ENCODE measurements around the gene TMEM92. TPM values are rescaled to one million over a fixed set of nuclear protein-coding genes. Genes with fewer than 3 reads are reported as not detected.
"Not testable (repeated sequence)": the region's sequence is repeated elsewhere in the genome, so short reads cannot be mapped to it uniquely, and the experiment has no call there.

The TMEM92 gene
- total RNA-seq, 1 donor from 2014 or later, result 1.6 TPM

GRCh38 chr17:50283714-50284113, 9.4 kb downstream of the TMEM92 start:
- Mint-ChIP-seq H3K4me3 (ENCODE audit: low read depth) (peak overlapping the region; percentile 63), H3K27me3 (ENCODE audit: low read depth) (no peaks in the 10 kb centered on the region), H3K4me1 (ENCODE audit: low read depth) (peaks cover 45% of the 10 kb centered on the region), H3K27ac (peak overlapping the region; percentile 36), H3K9me3 (peaks cover 10% of the 10 kb centered on the region), H3K36me3 (ENCODE audit: low read depth) (peaks cover 39% of the 10 kb centered on the region)
- intact Hi-C loops (cut with micrococcal nuclease), result loop anchor here (2.0 kb wide), 1 partner anchor 13 kb away; no protein-coding TSS in a partner anchor
- DNase-seq (ENCODE audit: low spot score), result no peak

- Mint-ChIP-seq H3K27ac (peak overlapping the region; percentile 33), H3K9me3 (peaks cover 10% of the 10 kb centered on the region), H3K36me3 (ENCODE audit: low read depth) (peaks cover 34% of the 10 kb centered on the region), H3K27me3 (ENCODE audit: low read depth) (no peaks in the 10 kb centered on the region), H3K4me1 (ENCODE audit: low read depth) (peaks cover 57% of the 10 kb centered on the region), H3K4me3 (ENCODE audit: low read depth) (no peak overlapping the region)
- DNase-seq (ENCODE audit: low spot score), result no peak
- intact Hi-C loops (cut with micrococcal nuclease), result no loop called here
These were observed 11.7 kb downstream of the TMEM92 start for GRCh38 chr17:50285941-50286340.

GRCh38 chr17:50287302-50287701, 13.0 kb downstream of the TMEM92 start:
- intact Hi-C loops (cut with micrococcal nuclease); H3K9me3 Mint-ChIP-seq; DNase-seq (ENCODE audit: low spot score); H3K27me3 Mint-ChIP-seq (ENCODE audit: low read depth); H3K4me3 Mint-ChIP-seq (ENCODE audit: low read depth); H3K27ac Mint-ChIP-seq: not testable (repeated sequence)
- peaks cover 24% of the 10 kb centered on the region for H3K36me3 Mint-ChIP-seq (ENCODE audit: low read depth)
- H3K4me1 Mint-ChIP-seq (ENCODE audit: low read depth), result peaks cover 52% of the 10 kb centered on the region

GRCh38 chr17:50288306-50288705, 14.0 kb downstream of the TMEM92 start:
- DNase-seq (ENCODE audit: low spot score), result no peak
- Mint-ChIP-seq H3K4me1 (ENCODE audit: low read depth) (peaks cover 52% of the 10 kb centered on the region), H3K4me3 (ENCODE audit: low read depth) (peak overlapping the region; percentile 78), H3K27me3 (ENCODE audit: low read depth) (no peaks in the 10 kb centered on the region), H3K9me3 (peaks cover 1% of the 10 kb centered on the region), H3K36me3 (ENCODE audit: low read depth) (peaks cover 18% of the 10 kb centered on the region), H3K27ac (peak overlapping the region; percentile 92)
- intact Hi-C loops (cut with micrococcal nuclease), result no loop called here

- Mint-ChIP-seq H3K9me3 (no peaks in the 10 kb centered on the region), H3K27ac (peak overlapping the region; percentile 92), H3K4me3 (ENCODE audit: low read depth) (peak overlapping the region; percentile 78), H3K27me3 (ENCODE audit: low read depth) (no peaks in the 10 kb centered on the region), H3K36me3 (ENCODE audit: low read depth) (peaks cover 8% of the 10 kb centered on the region), H3K4me1 (ENCODE audit: low read depth) (peaks cover 45% of the 10 kb centered on the region)
- intact Hi-C loops (cut with micrococcal nuclease), result no loop called here
- no peak for DNase-seq (ENCODE audit: low spot score)
These were observed 15.0 kb downstream of the TMEM92 start for GRCh38 chr17:50289278-50289677.

- DNase-seq (ENCODE audit: low spot score), result no peak
- intact Hi-C loops (cut with micrococcal nuclease), result no loop called here
- Mint-ChIP-seq H3K27me3 (ENCODE audit: low read depth) (no peaks in the 10 kb centered on the region), H3K36me3 (ENCODE audit: low read depth) (peaks cover 6% of the 10 kb centered on the region), H3K9me3 (no peaks in the 10 kb centered on the region), H3K4me3 (ENCODE audit: low read depth) (peak overlapping the region; percentile 78), H3K4me1 (ENCODE audit: low read depth) (peaks cover 43% of the 10 kb centered on the region), H3K27ac (peak overlapping the region; percentile 92)
These were observed 15.9 kb downstream of the TMEM92 start for GRCh38 chr17:50289991-50290702.

GRCh38 chr17:50290933-50291332, 16.7 kb downstream of the TMEM92 start:
- no peak for DNase-seq (ENCODE audit: low spot score)
- Mint-ChIP-seq H3K27me3 (ENCODE audit: low read depth) (no peaks in the 10 kb centered on the region), H3K4me1 (ENCODE audit: low read depth) (peaks cover 43% of the 10 kb centered on the region), H3K27ac (peak overlapping the region; percentile 92), H3K4me3 (ENCODE audit: low read depth) (no peak overlapping the region), H3K36me3 (ENCODE audit: low read depth) (peaks cover 6% of the 10 kb centered on the region), H3K9me3 (no peaks in the 10 kb centered on the region)
- intact Hi-C loops (cut with micrococcal nuclease), result no loop called here

GRCh38 chr17:50292465-50292864, 18.2 kb downstream of the TMEM92 start:
- no peak for DNase-seq (ENCODE audit: low spot score)
- no peaks in the 10 kb centered on the region for H3K9me3 Mint-ChIP-seq
- H3K27ac Mint-ChIP-seq, result peak overlapping the region; percentile 62
- intact Hi-C loops (cut with micrococcal nuclease), result no loop called here
- H3K4me1 Mint-ChIP-seq (ENCODE audit: low read depth), result peaks cover 39% of the 10 kb centered on the region
- H3K27me3 Mint-ChIP-seq (ENCODE audit: low read depth), result no peaks in the 10 kb centered on the region
- H3K36me3 Mint-ChIP-seq (ENCODE audit: low read depth), result no peaks in the 10 kb centered on the region
- no peak overlapping the region for H3K4me3 Mint-ChIP-seq (ENCODE audit: low read depth)

GRCh38 chr17:50295021-50295420, 20.8 kb downstream of the TMEM92 start:
- Mint-ChIP-seq H3K27me3 (ENCODE audit: low read depth) (no peaks in the 10 kb centered on the region), H3K4me3 (ENCODE audit: low read depth) (no peak overlapping the region), H3K27ac (no peak overlapping the region), H3K36me3 (ENCODE audit: low read depth) (no peaks in the 10 kb centered on the region), H3K9me3 (no peaks in the 10 kb centered on the region), H3K4me1 (ENCODE audit: low read depth) (peaks cover 27% of the 10 kb centered on the region)
- intact Hi-C loops (cut with micrococcal nuclease), result loop anchor here (5.0 kb wide), 2 partner anchors 37 to 203 kb away; no protein-coding TSS in a partner anchor
- no peak for DNase-seq (ENCODE audit: low spot score)

- Mint-ChIP-seq H3K27ac (peak overlapping the region; percentile 86), H3K4me3 (ENCODE audit: low read depth) (no peak overlapping the region), H3K36me3 (ENCODE audit: low read depth) (no peaks in the 10 kb centered on the region), H3K4me1 (ENCODE audit: low read depth) (peaks cover 35% of the 10 kb centered on the region), H3K27me3 (ENCODE audit: low read depth) (no peaks in the 10 kb centered on the region), H3K9me3 (no peaks in the 10 kb centered on the region)
- intact Hi-C loops (cut with micrococcal nuclease), result loop anchor here (1.0 to 5.0 kb wide), 6 partner anchors 15 to 205 kb away; no protein-coding TSS in a partner anchor
- DNase-seq (ENCODE audit: low spot score), result peak; percentile 72
These were observed 23.2 kb downstream of the TMEM92 start for GRCh38 chr17:50297407-50297865.

- Mint-ChIP-seq H3K4me3 (ENCODE audit: low read depth) (no peak overlapping the region), H3K27ac (no peak overlapping the region), H3K36me3 (ENCODE audit: low read depth) (no peaks in the 10 kb centered on the region), H3K27me3 (ENCODE audit: low read depth) (no peaks in the 10 kb centered on the region), H3K9me3 (no peaks in the 10 kb centered on the region), H3K4me1 (ENCODE audit: low read depth) (peaks cover 35% of the 10 kb centered on the region)
- intact Hi-C loops (cut with micrococcal nuclease), result loop anchor here (5.0 kb wide), 2 partner anchors 34 to 206 kb away; no protein-coding TSS in a partner anchor
- no peak for DNase-seq (ENCODE audit: low spot score)
These were observed 23.8 kb downstream of the TMEM92 start for GRCh38 chr17:50298018-50298417.

- Mint-ChIP-seq H3K9me3 (no peaks in the 10 kb centered on the region), H3K27ac (peak overlapping the region; percentile 98), H3K36me3 (ENCODE audit: low read depth) (no peaks in the 10 kb centered on the region), H3K4me1 (ENCODE audit: low read depth) (peaks cover 40% of the 10 kb centered on the region), H3K4me3 (ENCODE audit: low read depth) (no peak overlapping the region), H3K27me3 (ENCODE audit: low read depth) (no peaks in the 10 kb centered on the region)
- DNase-seq (ENCODE audit: low spot score), result no peak
- intact Hi-C loops (cut with micrococcal nuclease), result loop anchor here (5.0 kb wide), 2 partner anchors 33 to 207 kb away; no protein-coding TSS in a partner anchor
These were observed 25.5 kb downstream of the TMEM92 start for GRCh38 chr17:50299776-50300175.

- H3K36me3 Mint-ChIP-seq (ENCODE audit: low read depth); H3K27me3 Mint-ChIP-seq (ENCODE audit: low read depth); intact Hi-C loops (cut with micrococcal nuclease); H3K9me3 Mint-ChIP-seq; DNase-seq (ENCODE audit: low spot score): not testable (repeated sequence)
- H3K4me1 Mint-ChIP-seq (ENCODE audit: low read depth), result peaks cover 48% of the 10 kb centered on the region
- peak overlapping the region; percentile 98 for H3K27ac Mint-ChIP-seq
- H3K4me3 Mint-ChIP-seq (ENCODE audit: low read depth), result peak overlapping the region; percentile 17
These were observed 26.6 kb downstream of the TMEM92 start for GRCh38 chr17:50300824-50301223.
